ENCODE results near the gene OR51B2. TPM values are rescaled to one million over a fixed set of nuclear protein-coding genes. Genes with fewer than 3 reads are reported as not detected.
"Not testable (repeated sequence)": the region's sequence is repeated elsewhere in the genome, so short reads cannot be mapped to it uniquely, and the experiment has no call there.

The OR51B2 gene
- total and polyA plus RNA-seq, 7 experiments from 2014 or later, result not detected

DNA sequence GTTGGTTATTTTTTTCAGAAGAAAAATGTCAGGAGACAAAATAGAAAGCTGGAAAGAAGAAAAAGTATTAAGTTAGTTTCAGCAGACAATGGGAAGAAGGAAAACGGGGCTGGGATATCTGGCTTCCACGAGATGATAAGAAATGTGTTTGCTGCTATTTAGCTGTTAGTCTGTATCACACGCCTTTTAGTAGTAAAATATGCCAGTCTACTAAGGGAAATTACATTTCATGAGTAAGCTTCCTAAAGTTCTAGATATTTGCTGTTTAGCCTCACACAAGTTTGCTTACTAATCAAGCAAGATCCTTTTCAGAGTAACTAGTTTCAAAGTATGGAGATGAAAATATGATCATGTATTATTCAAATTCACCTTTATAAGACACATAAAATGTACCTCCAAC, 23.8 kb downstream of the OR51B2 start:
- POLR2A ChIA-PET, result no interaction called here
- no peaks in the 10 kb centered on the region for H3K36me3 Mint-ChIP-seq
- CTCF ChIA-PET, result interaction anchor here (0.8 kb wide), 1 partner anchor 9 kb away, joined by 3 read pairs; no protein-coding TSS in a partner anchor

DNA sequence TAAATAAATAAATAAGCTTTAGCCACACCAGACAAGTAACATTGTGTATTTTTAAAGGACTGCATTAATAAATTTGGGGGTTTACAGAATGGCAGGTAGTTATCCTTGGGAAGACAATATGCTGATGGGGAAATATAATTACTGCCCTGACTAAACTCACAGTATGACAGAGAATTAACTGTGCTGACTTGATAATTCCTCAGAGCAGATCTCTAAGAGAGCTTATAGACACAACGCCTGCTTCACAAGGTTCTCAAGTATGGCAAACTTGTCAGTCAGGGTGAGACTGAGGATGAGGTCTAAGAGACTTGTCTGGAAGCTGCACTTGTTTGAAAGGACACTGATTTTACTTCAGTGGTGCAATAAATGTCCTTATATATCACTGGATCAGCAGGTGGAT, 25.6 kb downstream of the OR51B2 start:
- ATAC-seq (no peak), DNase-seq (no peak)
- Histone ChIP-seq H3K4me1 (ENCODE audit: control insufficient read depth in 2 of 2, insufficient read depth in 2 of 2, low read length in 2 of 2) (no peaks in the 10 kb centered on the region), H3K27ac (ENCODE audit: low read depth, low read length) (no peak overlapping the region), H3K36me3 (ENCODE audit: control insufficient read depth in 2 of 3, insufficient read depth in 3 of 3, low read length in 3 of 3) (no peaks in the 10 kb centered on the region), H3K4me3 (ENCODE audit: low read length) (no peak overlapping the region), H3K9me3 (ENCODE audit: control insufficient read depth in 2 of 3, low read length in 3 of 3) (no peaks in the 10 kb centered on the region), H3K27me3 (ENCODE audit: control insufficient read depth in 2 of 2, insufficient read depth in 2 of 2, low read length in 2 of 2) (no peaks in the 10 kb centered on the region)
- intact Hi-C loops (cut with micrococcal nuclease), result loop anchor here in 1 of 2 donors (10.0 kb wide), 1 partner anchor 1114 kb away; no protein-coding TSS in a partner anchor
- H3K27ac Mint-ChIP-seq, result no peak overlapping the region
- POLR2A ChIA-PET, result no interaction called here
- peaks cover 2 to 19% (median 10%) of the 10 kb centered on the region in 5 donors for H3K27me3 Mint-ChIP-seq
- CTCF ChIA-PET, result no interaction called here
- no peak overlapping the region for H3K4me3 Mint-ChIP-seq
- no peaks in the 10 kb centered on the region for H3K9me3 Mint-ChIP-seq
- no peaks in the 10 kb centered on the region for H3K36me3 Mint-ChIP-seq
- H3K4me1 Mint-ChIP-seq, result peaks cover 0 to 2% (median 0%) of the 10 kb centered on the region in 7 donors

More for the DNA sequence above, 23.8 kb downstream of the OR51B2 start:
- H3K4me1 Mint-ChIP-seq, result peaks cover 0 to 2% (median 0%) of the 10 kb centered on the region in 7 donors
- Histone ChIP-seq H3K9me3 (ENCODE audit: control insufficient read depth in 2 of 3, low read length in 3 of 3) (no peaks in the 10 kb centered on the region), H3K27ac (ENCODE audit: low read depth, low read length) (no peak overlapping the region), H3K27me3 (ENCODE audit: control insufficient read depth in 2 of 2, insufficient read depth in 2 of 2, low read length in 2 of 2) (no peaks in the 10 kb centered on the region), H3K36me3 (ENCODE audit: control insufficient read depth in 2 of 3, insufficient read depth in 3 of 3, low read length in 3 of 3) (no peaks in the 10 kb centered on the region), H3K4me3 (ENCODE audit: low read length) (no peak overlapping the region), H3K4me1 (ENCODE audit: control insufficient read depth in 2 of 2, insufficient read depth in 2 of 2, low read length in 2 of 2) (no peaks in the 10 kb centered on the region)
- H3K27me3 Mint-ChIP-seq, result peaks cover 2 to 19% (median 14%) of the 10 kb centered on the region in 5 donors
- ATAC-seq, result no peak
- H3K27ac Mint-ChIP-seq, result no peak overlapping the region
- no peak overlapping the region for H3K4me3 Mint-ChIP-seq
- no peak for DNase-seq
- intact Hi-C loops (cut with micrococcal nuclease), result no loop called here
- H3K9me3 Mint-ChIP-seq, result no peaks in the 10 kb centered on the region

GRCh38 chr11:5297721-5298323, 26.3 kb downstream of the OR51B2 start:
- no peaks in the 10 kb centered on the region for H3K36me3 Mint-ChIP-seq
- ChIA-PET POLR2A (no interaction called here), CTCF (no interaction called here)
- DNase-seq, result no peak
- intact Hi-C loops (cut with micrococcal nuclease), result loop anchor here in 1 of 2 donors (10.0 kb wide), 1 partner anchor 1113 kb away; no protein-coding TSS in a partner anchor
- peaks cover 0 to 2% (median 0%) of the 10 kb centered on the region in 7 donors for H3K4me1 Mint-ChIP-seq
- ATAC-seq, result no peak
- peaks cover 2 to 19% (median 10%) of the 10 kb centered on the region in 5 donors for H3K27me3 Mint-ChIP-seq
- no peaks in the 10 kb centered on the region for H3K4me1 ChIP-seq (ENCODE audit: control insufficient read depth in 2 of 2, insufficient read depth in 2 of 2, low read length in 2 of 2)
- H3K4me3 Mint-ChIP-seq, result no peak overlapping the region
- no peaks in the 10 kb centered on the region for H3K36me3 ChIP-seq (ENCODE audit: control insufficient read depth in 2 of 3, insufficient read depth in 3 of 3, low read length in 3 of 3)
- H3K27ac ChIP-seq (ENCODE audit: low read depth, low read length), result no peak overlapping the region
- H3K27ac Mint-ChIP-seq, result no peak overlapping the region
- no peaks in the 10 kb centered on the region for H3K27me3 ChIP-seq (ENCODE audit: control insufficient read depth in 2 of 2, insufficient read depth in 2 of 2, low read length in 2 of 2)
- no peak overlapping the region for H3K4me3 ChIP-seq (ENCODE audit: low read length)
- H3K9me3 ChIP-seq (ENCODE audit: control insufficient read depth in 2 of 3, low read length in 3 of 3), result no peaks in the 10 kb centered on the region
- peaks cover 0 to 2% (median 0%) of the 10 kb centered on the region in 11 donors for H3K9me3 Mint-ChIP-seq

GRCh38 chr11:5294342-5294995, 29.6 kb downstream of the OR51B2 start:
- H3K4me3 Mint-ChIP-seq; H3K27ac Mint-ChIP-seq; H3K9me3 Mint-ChIP-seq; H3K9me3 ChIP-seq (ENCODE audit: control insufficient read depth in 2 of 3, low read length in 3 of 3); ATAC-seq; H3K4me1 ChIP-seq (ENCODE audit: control insufficient read depth in 2 of 2, insufficient read depth in 2 of 2, low read length in 2 of 2); H3K36me3 Mint-ChIP-seq; H3K36me3 ChIP-seq (ENCODE audit: control insufficient read depth in 2 of 3, insufficient read depth in 3 of 3, low read length in 3 of 3); H3K27ac ChIP-seq (ENCODE audit: low read depth, low read length); POLR2A ChIA-PET; CTCF ChIA-PET; H3K4me1 Mint-ChIP-seq; H3K4me3 ChIP-seq (ENCODE audit: low read length); H3K27me3 ChIP-seq (ENCODE audit: control insufficient read depth in 2 of 2, insufficient read depth in 2 of 2, low read length in 2 of 2); DNase-seq: not testable (repeated sequence)
- peaks cover 0 to 14% (median 6%) of the 10 kb centered on the region in 5 donors for H3K27me3 Mint-ChIP-seq
- intact Hi-C loops (cut with micrococcal nuclease), result loop anchor here (5.0 to 10.0 kb wide), 2 partner anchors 172 to 1110 kb away; no protein-coding TSS in a partner anchor

DNA sequence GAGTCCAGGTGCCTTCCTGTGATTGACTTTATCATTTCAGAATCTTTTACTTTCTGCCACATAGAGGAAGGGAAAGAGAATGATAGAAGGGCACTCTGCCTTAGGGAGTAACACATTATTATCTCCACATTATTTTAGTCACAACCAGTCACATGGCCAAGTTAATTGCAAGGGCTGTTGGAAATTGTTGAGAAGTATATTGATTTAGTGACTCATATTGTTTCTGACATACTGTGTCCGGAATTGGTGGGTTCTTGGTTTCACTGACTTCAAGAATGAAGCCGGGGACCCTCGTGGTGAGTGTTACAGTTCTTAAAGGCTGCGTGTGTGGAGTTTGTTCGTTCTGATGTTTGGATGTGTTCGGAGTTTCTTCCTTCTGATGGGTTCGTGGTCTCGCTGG, 31.1 kb downstream of the OR51B2 start:
- Histone ChIP-seq H3K4me1 (ENCODE audit: control insufficient read depth in 2 of 2, insufficient read depth in 2 of 2, low read length in 2 of 2) (no peaks in the 10 kb centered on the region), H3K9me3 (ENCODE audit: control insufficient read depth in 2 of 3, low read length in 3 of 3) (no peaks in the 10 kb centered on the region), H3K27ac (ENCODE audit: low read depth, low read length) (no peak overlapping the region), H3K27me3 (ENCODE audit: control insufficient read depth in 2 of 2, insufficient read depth in 2 of 2, low read length in 2 of 2) (no peaks in the 10 kb centered on the region), H3K4me3 (ENCODE audit: low read length) (no peak overlapping the region), H3K36me3 (ENCODE audit: control insufficient read depth in 2 of 3, insufficient read depth in 3 of 3, low read length in 3 of 3) (no peaks in the 10 kb centered on the region)
- ChIA-PET POLR2A (no interaction called here), CTCF (no interaction called here)
- intact Hi-C loops (cut with micrococcal nuclease), result loop anchor here (5.0 to 10.0 kb wide), 2 partner anchors 171 to 1108 kb away; no protein-coding TSS in a partner anchor
- H3K4me3 Mint-ChIP-seq, result no peak overlapping the region
- H3K4me1 Mint-ChIP-seq, result no peaks in the 10 kb centered on the region
- no peaks in the 10 kb centered on the region for H3K36me3 Mint-ChIP-seq
- peaks cover 0 to 13% (median 6%) of the 10 kb centered on the region in 5 donors for H3K27me3 Mint-ChIP-seq
- ATAC-seq, result no peak
- no peak for DNase-seq
- H3K27ac Mint-ChIP-seq, result no peak overlapping the region
- H3K9me3 Mint-ChIP-seq, result peaks cover 0 to 2% (median 0%) of the 10 kb centered on the region in 11 donors

DNA sequence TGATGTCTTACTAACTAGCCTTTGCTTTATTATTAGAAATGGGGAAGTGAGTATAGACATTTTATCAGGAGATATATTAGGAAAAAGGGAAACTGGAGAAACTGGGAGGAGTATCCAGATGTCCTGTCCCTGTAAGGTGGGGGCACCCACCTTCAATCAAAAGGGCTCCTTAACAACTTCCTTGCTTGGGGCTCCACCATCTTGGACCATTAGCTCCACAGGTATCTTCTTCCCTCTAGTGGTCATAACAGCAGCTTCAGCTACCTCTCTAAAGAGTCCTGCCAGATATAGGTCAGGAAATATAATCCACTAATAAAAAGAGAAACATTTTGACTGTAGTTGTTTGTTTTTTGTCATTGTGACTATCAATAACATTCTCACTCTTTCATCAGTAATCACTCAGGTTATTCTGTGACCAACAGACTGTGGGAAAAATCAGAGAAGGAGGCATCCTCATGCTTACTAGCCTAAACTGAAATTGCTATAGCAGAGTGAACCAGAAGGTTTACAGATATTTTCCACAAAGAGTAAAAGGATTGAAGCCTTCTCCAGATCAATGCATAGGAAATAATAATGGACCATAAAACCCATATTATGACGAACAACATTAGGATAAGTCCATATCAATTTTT, 32.8 kb downstream of the OR51B2 start:
- Mint-ChIP-seq H3K4me3 (no peak overlapping the region), H3K9me3 (peaks cover 0 to 2% (median 0%) of the 10 kb centered on the region in 11 donors)
- POLR2A ChIA-PET, result no interaction called here

More for the DNA sequence above, 32.8 kb downstream of the OR51B2 start:
- H3K4me1 ChIP-seq (ENCODE audit: control insufficient read depth in 2 of 2, insufficient read depth in 2 of 2, low read length in 2 of 2), result no peaks in the 10 kb centered on the region
- no peaks in the 10 kb centered on the region for H3K4me1 Mint-ChIP-seq
- DNase-seq (no peak), ATAC-seq (no peak)
- CTCF ChIA-PET, result interaction anchor here (1.0 kb wide), 1 partner anchor 9 kb away, joined by 3 read pairs; no protein-coding TSS in a partner anchor
- no peaks in the 10 kb centered on the region for H3K9me3 ChIP-seq (ENCODE audit: control insufficient read depth in 2 of 3, low read length in 3 of 3)
- H3K27ac ChIP-seq (ENCODE audit: low read depth, low read length), result no peak overlapping the region
- H3K4me3 ChIP-seq (ENCODE audit: low read length), result no peak overlapping the region
- no peaks in the 10 kb centered on the region for H3K27me3 ChIP-seq (ENCODE audit: control insufficient read depth in 2 of 2, insufficient read depth in 2 of 2, low read length in 2 of 2)
- no peak overlapping the region for H3K27ac Mint-ChIP-seq
- H3K36me3 ChIP-seq (ENCODE audit: control insufficient read depth in 2 of 3, insufficient read depth in 3 of 3, low read length in 3 of 3), result no peaks in the 10 kb centered on the region
- no peaks in the 10 kb centered on the region for H3K36me3 Mint-ChIP-seq
- H3K27me3 Mint-ChIP-seq, result peaks cover 0 to 5% (median 0%) of the 10 kb centered on the region in 5 donors
- intact Hi-C loops (cut with micrococcal nuclease), result loop anchor here (5.0 to 10.0 kb wide), 2 partner anchors 169 to 1107 kb away; no protein-coding TSS in a partner anchor

Data from naive thymus-derived CD4-positive, alpha-beta T cell (primary cell).